RWPE2 (cell line): ENCODE measurements around the gene LIF.

Experiments
- ATAC-seq: fragments of 200-7000 bp; cut with Tn5 transposase; 3 replicates; pipeline ENCODE4 v1.9.1; 2021; ENCODE audit warnings: low read depth
- DNase-seq: peaks from one replicate; pipeline ENCODE4 v3.0.0-alpha.2; 2020; ENCODE audit warnings: low spot score
- H3K27ac ChIP-seq: fragments of 450-650 bp; 2 replicates; pipeline ENCODE4 v1.5.1; 2017; ENCODE audit warnings: mild to moderate bottlenecking; ENCODE audit not compliant: poor library complexity, severe bottlenecking
- H3K27me3 ChIP-seq: fragments of 250-450 bp; sonication (Bioruptor Pico); 2 replicates; pipeline ENCODE4 v1.5.1; 2021; ENCODE audit warnings: mild to moderate bottlenecking, moderate library complexity; ENCODE audit not compliant: insufficient read depth, poor library complexity, severe bottlenecking
- H3K36me3 ChIP-seq: fragments of 250-450 bp; sonication (Bioruptor Pico); 2 replicates; pipeline ENCODE4 v1.5.1; 2020; ENCODE audit warnings: low read depth, mild to moderate bottlenecking, moderate library complexity
- H3K4me1 ChIP-seq: fragments of 250-450 bp; sonication (Bioruptor Pico); 2 replicates; pipeline ENCODE4 v1.5.1; 2021; ENCODE audit warnings: mild to moderate bottlenecking, moderate library complexity; ENCODE audit not compliant: insufficient read depth, poor library complexity, severe bottlenecking
- H3K4me3 ChIP-seq: fragments of 250-450 bp; sonication (Bioruptor Pico); 2 replicates; pipeline ENCODE4 v1.5.1; 2021; ENCODE audit warnings: mild to moderate bottlenecking, moderate library complexity; ENCODE audit not compliant: severe bottlenecking
- H3K9me3 ChIP-seq: fragments of 250-450 bp; sonication (Bioruptor Pico); 2 replicates; pipeline ENCODE4 v1.5.1; 2021; ENCODE audit warnings: mild to moderate bottlenecking, moderate library complexity; ENCODE audit not compliant: severe bottlenecking
- CTCF ChIP-seq: fragments of 450-650 bp; IDR thresholded peaks from one replicate; pipeline ENCODE4 v1.5.1; 2017; ENCODE audit warnings: mild to moderate bottlenecking, moderate library complexity; ENCODE audit not compliant: poor library complexity, severe bottlenecking

LIF gene

DNA sequence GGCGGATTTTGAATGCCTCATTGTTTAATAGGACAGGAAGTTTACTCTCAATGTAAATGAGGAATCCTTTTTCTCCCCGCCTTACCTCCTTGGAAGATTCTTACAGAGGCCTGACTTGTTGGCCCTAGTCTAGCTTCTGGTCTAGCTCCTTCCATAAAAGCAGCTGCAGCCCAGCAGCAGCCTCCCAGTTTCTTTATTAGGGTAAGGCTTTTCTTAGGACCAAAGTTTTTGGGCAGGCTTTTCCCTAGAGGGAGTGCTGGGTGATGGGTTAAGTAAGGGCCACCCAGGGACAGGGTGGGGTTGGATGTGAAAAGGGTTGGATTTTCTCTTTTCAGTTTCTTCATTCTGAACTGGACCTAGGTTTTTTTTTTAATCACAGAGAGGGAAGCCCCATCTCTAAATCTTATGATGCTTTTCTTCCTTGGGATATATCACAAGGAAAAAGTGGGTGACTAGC, 49.7 kb downstream of the LIF start:
- Histone ChIP-seq H3K9me3 (no peaks in the 10 kb centered on the region), H3K36me3 (no peaks in the 10 kb centered on the region), H3K27ac (peak overlapping the region; percentile 97), H3K27me3 (no peaks in the 10 kb centered on the region), H3K4me3 (no peak overlapping the region), H3K4me1 (peaks cover 30% of the 10 kb centered on the region)
- peak; percentile 2; the same call in 2 of the 3 replicates for ATAC-seq
- no peak for TF ChIP-seq CTCF
- no peak for DNase-seq

- Histone ChIP-seq H3K27me3 (no peaks in the 10 kb centered on the region), H3K4me1 (peaks cover 30% of the 10 kb centered on the region), H3K27ac (peak overlapping the region; percentile 97), H3K36me3 (no peaks in the 10 kb centered on the region), H3K9me3 (no peaks in the 10 kb centered on the region), H3K4me3 (no peak overlapping the region)
- ATAC-seq (peak; percentile 81), DNase-seq (peak; percentile 92)
- no peak for TF ChIP-seq CTCF
These were observed 50.2 kb downstream of the LIF start for GRCh38 chr22:30196141-30196879.

DNA sequence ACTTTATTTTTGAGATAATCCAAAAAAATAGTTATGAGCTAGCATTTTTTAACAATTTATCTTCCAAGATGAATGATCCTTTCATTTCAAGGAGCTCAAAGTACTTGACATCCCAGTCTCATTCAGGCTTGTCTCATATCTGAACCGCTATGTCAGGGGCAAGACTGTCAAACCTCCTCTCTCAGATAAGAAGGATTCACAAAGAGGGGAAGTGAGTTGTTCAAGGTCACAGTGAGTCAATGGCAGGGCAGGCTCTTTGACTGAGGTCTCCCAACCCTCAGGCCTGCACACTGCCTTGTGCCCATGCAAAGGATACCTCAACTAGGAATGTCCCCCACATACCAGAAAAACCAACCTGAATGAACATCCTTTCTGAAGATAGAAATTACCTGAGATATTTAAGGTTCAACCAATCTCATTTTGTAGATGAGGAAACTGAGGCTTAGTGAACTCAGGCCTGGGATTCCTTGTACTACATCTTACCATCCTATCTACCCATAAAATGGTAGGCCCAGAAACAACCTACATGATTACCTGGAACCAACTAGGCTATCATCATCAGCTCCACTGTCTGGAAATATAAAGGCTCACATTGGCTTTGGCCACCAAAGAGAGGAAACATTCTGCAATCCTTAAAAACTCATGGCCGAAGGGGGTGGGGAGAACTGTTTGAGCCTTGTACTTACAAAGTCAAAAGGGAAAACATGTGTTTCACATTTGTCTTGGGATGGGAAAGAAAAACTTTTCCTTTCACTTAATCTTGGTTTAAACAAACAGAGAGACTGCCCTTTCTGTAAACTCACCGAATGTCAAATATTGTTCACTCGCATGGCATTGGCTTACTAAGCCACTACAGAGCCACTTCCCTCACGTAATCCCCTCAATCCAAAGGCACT, 51.1 kb downstream of the LIF start:
- DNase-seq (no peak), ATAC-seq (no peak)
- no peak overlapping the region for H3K4me3 ChIP-seq
- H3K27ac ChIP-seq, result peak overlapping the region; percentile 97
- no peak for TF ChIP-seq CTCF
- H3K27me3 ChIP-seq, result no peaks in the 10 kb centered on the region
- no peaks in the 10 kb centered on the region for H3K9me3 ChIP-seq
- peaks cover 30% of the 10 kb centered on the region for H3K4me1 ChIP-seq
- H3K36me3 ChIP-seq, result no peaks in the 10 kb centered on the region

DNA sequence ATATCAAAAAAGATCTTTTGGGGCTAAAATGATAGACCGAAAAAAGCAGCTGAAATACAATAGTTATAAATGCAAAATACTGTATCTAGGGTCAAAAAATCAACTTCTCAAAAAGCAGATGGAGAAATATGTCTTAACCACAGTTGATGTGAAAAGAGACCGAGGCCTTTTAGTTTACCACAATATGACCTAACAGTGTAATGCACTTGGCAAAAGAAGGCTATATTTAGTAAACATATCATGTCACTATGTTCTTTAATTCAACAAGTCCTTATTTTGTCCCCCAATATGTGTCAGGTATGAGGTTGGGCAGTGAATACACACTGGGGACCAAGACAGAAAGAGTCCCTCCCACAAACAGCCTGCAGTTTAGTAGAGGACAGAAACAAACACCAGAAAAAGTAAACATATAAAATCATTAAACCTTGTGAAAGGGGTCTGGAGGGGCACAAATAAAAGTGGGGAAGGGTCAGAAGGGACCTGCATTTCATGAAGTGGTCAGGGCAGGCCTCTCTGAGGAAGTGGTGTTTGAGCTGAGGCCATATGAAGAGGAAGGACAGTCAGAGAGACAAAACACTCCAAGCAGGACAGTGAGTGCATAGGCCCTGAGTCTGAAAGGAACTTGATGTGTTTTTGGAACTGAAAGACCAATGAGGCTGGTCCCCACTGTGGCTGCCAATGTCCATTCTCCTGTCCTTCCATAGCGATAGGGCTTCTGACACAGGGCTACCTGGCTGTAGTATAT, 53.4 kb downstream of the LIF start:
- H3K4me3 ChIP-seq, result no peak overlapping the region
- no peak for ATAC-seq
- no peaks in the 10 kb centered on the region for H3K9me3 ChIP-seq
- no peaks in the 10 kb centered on the region for H3K36me3 ChIP-seq
- no peak for DNase-seq
- H3K27ac ChIP-seq, result no peak overlapping the region
- H3K27me3 ChIP-seq, result no peaks in the 10 kb centered on the region
- H3K4me1 ChIP-seq, result peaks cover 30% of the 10 kb centered on the region
- no peak for TF ChIP-seq CTCF
